Hepatocyte (in vitro differentiated cells): ENCODE data around the gene GRK5. TPM values are rescaled to one million over a fixed set of nuclear protein-coding genes. Genes with fewer than 3 reads are reported as not detected.
"Not testable (repeated sequence)": the region's sequence is repeated elsewhere in the genome, so short reads cannot be mapped to it uniquely, and the experiment has no call there.

Experiments used
- DNase-seq: peaks from one replicate; pipeline ENCODE4 v3.0.0-alpha.2; 2016; ENCODE audit warnings: low spot score
- H2AFZ ChIP-seq: fragments of 200-600 bp; sonication (generic); 2 replicates; pipeline ENCODE4 v1.6.0; 2016; ENCODE audit warnings: antibody characterized with exemption, mild to moderate bottlenecking
- H3K27ac ChIP-seq: fragments of 200-600 bp; sonication (generic); 2 replicates; pipeline ENCODE4 v1.5.1; 2016; ENCODE audit warnings: mild to moderate bottlenecking
- H3K27me3 ChIP-seq: fragments of 200-600 bp; sonication (generic); 2 replicates; pipeline ENCODE4 v1.6.1; 2016
- H3K36me3 ChIP-seq: fragments of 200-600 bp; sonication (generic); replicated peaks from 2 replicates; pipeline ENCODE4 v1.5.1; 2016; ENCODE audit warnings: low read depth; ENCODE audit not compliant: insufficient read depth
- H3K4me1 ChIP-seq: fragments of 200-600 bp; sonication (generic); 2 replicates; pipeline ENCODE4 v1.5.1; 2016; ENCODE audit warnings: mild to moderate bottlenecking, moderate library complexity; ENCODE audit not compliant: insufficient read depth
- H3K4me2 ChIP-seq: fragments of 200-600 bp; sonication (generic); 2 replicates; pipeline ENCODE4 v1.6.0; 2016
- H3K4me3 ChIP-seq: fragments of 200-600 bp; sonication (generic); 2 replicates; pipeline ENCODE4 v1.5.1; 2016; ENCODE audit warnings: mild to moderate bottlenecking
- H3K79me2 ChIP-seq: fragments of 200-600 bp; sonication (generic); 2 replicates; pipeline ENCODE4 v1.6.0; 2017; ENCODE audit warnings: mild to moderate bottlenecking
- H3K9me2 ChIP-seq: fragments of 200-600 bp; sonication (generic); replicated peaks from 2 replicates; pipeline ENCODE4 v1.6.0; 2017; ENCODE audit warnings: mild to moderate bottlenecking; ENCODE audit not compliant: insufficient read depth
- H3K9me3 ChIP-seq: fragments of 200-600 bp; sonication (generic); 2 replicates; pipeline ENCODE4 v1.5.1; 2016; ENCODE audit warnings: low read depth, mild to moderate bottlenecking
- H4K20me1 ChIP-seq: fragments of 200-600 bp; sonication (generic); 2 replicates; pipeline ENCODE4 v1.6.0; 2016; ENCODE audit warnings: mild to moderate bottlenecking; ENCODE audit not compliant: insufficient read depth, poor library complexity, severe bottlenecking
- EZH2 ChIP-seq: fragments of 200-600 bp; sonication (generic); IDR thresholded peaks from 2 replicates; pipeline ENCODE4 v1.6.1; 2016; ENCODE audit warnings: antibody characterized with exemption, mild to moderate bottlenecking, borderline replicate concordance
- EZH2phosphoT487 ChIP-seq: fragments of 200-600 bp; sonication (generic); IDR thresholded peaks from one replicate; pipeline ENCODE4 v1.6.1; 2018; ENCODE audit warnings: antibody characterized with exemption, mild to moderate bottlenecking, low read depth, moderate library complexity; ENCODE audit not compliant: unreplicated experiment, severe bottlenecking
- WGBS: methylation state at CpG from one replicate; pipeline ENCODE4 v1.1.6; 2016; ENCODE audit warnings: low lambda C conversion rate; ENCODE audit errors: missing lambda C conversion rate; 5-methylcytosine and 5-hydroxymethylcytosine counted together
- polyA plus RNA-seq: library from polyadenylated mRNA; unstranded; fragments of >200 nt; fragmentation: Nextera tagmentation; extraction: Ambion mirVana; gene quantifications from 2 replicates; pipeline ENCODE4 v1.2.1, GENCODE V29; 2016
- total RNA-seq: library from RNA; depleted of rRNA; stranded (reverse); fragments of >200 nt; gene quantifications from 2 replicates; pipeline ENCODE4 v1.2.3, GENCODE V29; 2014
- TF ChIP-seq, protein P1 (sequence below): fragments of 200-600 bp; sonication (generic); IDR thresholded peaks from 2 replicates; pipeline ENCODE4 v1.5.1; 2016; ENCODE audit warnings: antibody characterized with exemption, mild to moderate bottlenecking; ENCODE audit not compliant: poor library complexity

Gene GRK5
- total and polyA plus RNA-seq, 2 experiments from 2014 or later, result 7.6 to 19.9 TPM

DNA sequence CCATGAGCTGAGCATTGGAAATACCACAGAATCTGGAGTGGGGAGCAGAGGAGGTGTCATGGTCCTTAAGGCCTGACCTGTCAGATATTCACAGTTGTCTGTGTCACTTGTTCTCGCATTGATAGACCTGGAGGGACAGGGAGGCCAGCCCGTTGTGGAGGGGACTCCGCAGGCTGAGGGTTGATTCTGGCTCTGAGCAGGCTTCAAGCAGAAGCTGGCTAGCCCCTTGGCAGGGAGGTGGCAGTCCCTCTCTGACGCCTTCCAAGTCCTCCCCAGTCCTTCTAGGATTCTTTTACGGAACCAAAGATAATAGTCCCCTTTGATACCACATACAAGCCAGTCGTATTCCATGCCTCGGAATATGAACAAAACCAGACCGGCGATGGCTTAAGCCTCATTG, 65.4 kb downstream of the GRK5 start:
- Histone ChIP-seq H4K20me1 (no peaks in the 10 kb centered on the region), H3K9me2 (no peaks in the 10 kb centered on the region), H3K4me3 (no peak overlapping the region), H2AFZ (no peak overlapping the region), H3K27ac (peak overlapping the region; percentile 95), H3K9me3 (no peaks in the 10 kb centered on the region), H3K27me3 (no peaks in the 10 kb centered on the region), H3K36me3 (no peaks in the 10 kb centered on the region), H3K4me1 (peaks cover 40% of the 10 kb centered on the region), H3K4me2 (no peak overlapping the region), H3K79me2 (peaks cover 73% of the 10 kb centered on the region)
- 87% methylated on average over 9 of the region's 9 CpGs for WGBS
- no peak for DNase-seq
- TF ChIP-seq, protein P1, sequence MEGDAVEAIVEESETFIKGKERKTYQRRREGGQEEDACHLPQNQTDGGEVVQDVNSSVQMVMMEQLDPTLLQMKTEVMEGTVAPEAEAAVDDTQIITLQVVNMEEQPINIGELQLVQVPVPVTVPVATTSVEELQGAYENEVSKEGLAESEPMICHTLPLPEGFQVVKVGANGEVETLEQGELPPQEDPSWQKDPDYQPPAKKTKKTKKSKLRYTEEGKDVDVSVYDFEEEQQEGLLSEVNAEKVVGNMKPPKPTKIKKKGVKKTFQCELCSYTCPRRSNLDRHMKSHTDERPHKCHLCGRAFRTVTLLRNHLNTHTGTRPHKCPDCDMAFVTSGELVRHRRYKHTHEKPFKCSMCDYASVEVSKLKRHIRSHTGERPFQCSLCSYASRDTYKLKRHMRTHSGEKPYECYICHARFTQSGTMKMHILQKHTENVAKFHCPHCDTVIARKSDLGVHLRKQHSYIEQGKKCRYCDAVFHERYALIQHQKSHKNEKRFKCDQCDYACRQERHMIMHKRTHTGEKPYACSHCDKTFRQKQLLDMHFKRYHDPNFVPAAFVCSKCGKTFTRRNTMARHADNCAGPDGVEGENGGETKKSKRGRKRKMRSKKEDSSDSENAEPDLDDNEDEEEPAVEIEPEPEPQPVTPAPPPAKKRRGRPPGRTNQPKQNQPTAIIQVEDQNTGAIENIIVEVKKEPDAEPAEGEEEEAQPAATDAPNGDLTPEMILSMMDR, result no peak
- no peak for TF ChIP-seq EZH2

DNA sequence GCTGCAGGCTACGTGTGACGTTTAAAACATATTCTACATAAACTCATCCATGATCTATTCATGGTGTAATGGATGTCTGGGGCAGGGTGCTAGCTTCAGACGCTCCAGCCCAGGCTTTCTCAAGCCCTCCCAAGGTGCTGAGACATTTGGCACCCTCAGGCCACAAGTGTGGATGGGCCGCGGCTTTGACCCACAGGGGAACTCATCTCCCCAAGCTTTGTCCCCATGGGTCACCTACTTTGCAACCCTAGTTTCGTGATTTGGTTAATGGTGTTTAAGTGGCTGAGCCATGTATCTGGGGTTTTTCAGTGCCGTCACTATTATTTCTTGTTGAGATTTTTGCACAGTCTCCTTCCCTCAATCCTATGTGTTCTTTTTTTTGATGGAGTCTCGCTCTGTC, 66.0 kb downstream of the GRK5 start:
- H3K27ac ChIP-seq, result peak overlapping the region; percentile 95
- H3K9me2 ChIP-seq, result no peaks in the 10 kb centered on the region
- H3K4me3 ChIP-seq, result no peak overlapping the region
- no peak overlapping the region for H2AFZ ChIP-seq
- 97% methylated on average over 8 of the region's 8 CpGs for WGBS
- no peak for DNase-seq
- no peaks in the 10 kb centered on the region for H3K9me3 ChIP-seq
- TF ChIP-seq EZH2phosphoT487 (no peak), EZH2 (no peak)
- TF ChIP-seq, protein P1, result no peak
- H3K36me3 ChIP-seq, result no peaks in the 10 kb centered on the region
- H4K20me1 ChIP-seq, result no peaks in the 10 kb centered on the region
- H3K4me1 ChIP-seq, result peaks cover 40% of the 10 kb centered on the region
- H3K4me2 ChIP-seq, result no peak overlapping the region
- H3K79me2 ChIP-seq, result peaks cover 73% of the 10 kb centered on the region
- H3K27me3 ChIP-seq, result no peaks in the 10 kb centered on the region

DNA sequence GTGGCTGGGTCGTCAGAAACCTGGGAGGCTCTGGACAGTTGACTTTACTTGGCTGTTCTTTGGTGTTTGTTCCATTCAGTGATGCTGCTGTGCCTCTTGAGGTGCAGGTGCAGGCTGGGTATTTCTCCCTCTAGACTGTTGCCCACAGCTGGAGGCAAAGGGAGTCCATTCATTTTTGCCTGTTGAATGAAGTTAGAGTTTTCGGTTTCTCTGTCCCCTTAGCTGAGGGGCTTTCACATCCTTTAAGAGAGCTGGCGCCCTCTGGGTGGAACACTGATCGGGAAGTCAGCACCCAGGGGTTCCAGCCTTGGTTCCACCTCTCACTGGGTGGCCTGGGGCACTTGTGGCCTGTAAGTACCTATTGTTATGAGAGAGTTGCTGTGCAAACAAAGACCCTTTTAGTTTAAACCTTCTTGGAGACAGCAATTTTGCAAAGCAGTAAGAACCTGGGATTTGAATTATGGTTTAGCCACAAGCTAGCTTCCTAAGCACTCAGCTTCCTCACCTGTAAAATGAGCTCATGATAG, 67.2 kb downstream of the GRK5 start:
- Histone ChIP-seq H3K9me2 (no peaks in the 10 kb centered on the region), H4K20me1 (no peaks in the 10 kb centered on the region), H2AFZ (no peak overlapping the region), H3K9me3 (no peaks in the 10 kb centered on the region), H3K4me1 (peaks cover 40% of the 10 kb centered on the region), H3K4me3 (no peak overlapping the region), H3K36me3 (no peaks in the 10 kb centered on the region), H3K4me2 (no peak overlapping the region), H3K27me3 (no peaks in the 10 kb centered on the region), H3K27ac (peak overlapping the region; percentile 55), H3K79me2 (peaks cover 76% of the 10 kb centered on the region)
- no peak for DNase-seq
- WGBS, result 93% methylated on average over 4 of the region's 4 CpGs
- TF ChIP-seq EZH2 (no peak), EZH2phosphoT487 (no peak)
- TF ChIP-seq, protein P1, result no peak

DNA sequence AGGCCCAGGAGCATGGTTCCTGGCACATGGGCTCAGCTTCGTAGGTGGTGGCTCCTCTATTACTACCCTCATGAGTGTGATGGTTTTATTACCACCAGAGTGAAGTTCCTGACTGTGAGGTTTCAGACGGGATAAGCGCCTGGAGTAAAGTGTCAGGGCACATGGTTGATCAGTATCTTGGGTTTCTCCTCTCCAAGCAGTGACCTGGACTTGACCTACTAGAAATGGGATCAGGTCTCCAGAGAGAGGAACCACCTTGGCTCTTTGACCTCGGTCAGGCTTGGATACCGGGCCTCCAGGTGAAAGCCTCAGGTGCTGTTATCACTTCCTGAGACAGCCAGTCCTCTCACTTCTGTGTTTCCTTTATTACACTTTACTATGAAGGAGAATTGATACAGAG, 67.7 kb downstream of the GRK5 start:
- Histone ChIP-seq H3K79me2 (peaks cover 76% of the 10 kb centered on the region), H3K36me3 (no peaks in the 10 kb centered on the region), H3K27ac (peak overlapping the region; percentile 55), H3K27me3 (no peaks in the 10 kb centered on the region), H3K4me1 (peaks cover 35% of the 10 kb centered on the region), H3K4me2 (no peak overlapping the region), H2AFZ (no peak overlapping the region), H3K9me3 (no peaks in the 10 kb centered on the region), H4K20me1 (no peaks in the 10 kb centered on the region), H3K9me2 (no peaks in the 10 kb centered on the region), H3K4me3 (no peak overlapping the region)
- TF ChIP-seq, protein P1, result no peak
- TF ChIP-seq EZH2phosphoT487 (no peak), EZH2 (no peak)
- WGBS, result 61% methylated on average over 5 of the region's 5 CpGs
- DNase-seq, result no peak

DNA sequence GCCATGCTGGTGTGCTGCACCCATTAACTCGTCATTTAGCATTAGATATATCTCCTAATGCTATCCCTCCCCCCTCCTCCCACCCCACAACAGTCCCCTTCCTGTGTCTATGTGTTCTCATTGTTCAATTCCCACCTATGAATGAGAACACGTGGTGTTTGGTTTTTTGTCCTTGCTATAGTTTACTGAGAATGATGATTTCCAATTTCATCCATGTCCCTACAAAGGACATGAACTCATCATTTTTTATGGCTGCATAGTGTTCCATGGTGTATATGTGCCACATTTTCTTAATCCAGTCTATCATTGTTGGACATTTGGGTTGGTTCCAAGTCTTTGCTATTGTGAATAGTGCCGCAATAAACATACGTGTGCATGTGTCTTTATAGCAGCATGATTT, 68.8 kb downstream of the GRK5 start:
- Histone ChIP-seq H3K4me1 (peaks cover 26% of the 10 kb centered on the region), H3K79me2 (peaks cover 85% of the 10 kb centered on the region)
- 96% methylated on average over 2 of the region's 4 CpGs for WGBS
- H3K4me3 ChIP-seq, H3K27ac ChIP-seq, H3K27me3 ChIP-seq, H3K4me2 ChIP-seq, H3K9me3 ChIP-seq, DNase-seq, H2AFZ ChIP-seq, H3K36me3 ChIP-seq, H3K9me2 ChIP-seq, H4K20me1 ChIP-seq: not testable (repeated sequence)
